Measurements from ENCODE around the gene IL21R.

DNA sequence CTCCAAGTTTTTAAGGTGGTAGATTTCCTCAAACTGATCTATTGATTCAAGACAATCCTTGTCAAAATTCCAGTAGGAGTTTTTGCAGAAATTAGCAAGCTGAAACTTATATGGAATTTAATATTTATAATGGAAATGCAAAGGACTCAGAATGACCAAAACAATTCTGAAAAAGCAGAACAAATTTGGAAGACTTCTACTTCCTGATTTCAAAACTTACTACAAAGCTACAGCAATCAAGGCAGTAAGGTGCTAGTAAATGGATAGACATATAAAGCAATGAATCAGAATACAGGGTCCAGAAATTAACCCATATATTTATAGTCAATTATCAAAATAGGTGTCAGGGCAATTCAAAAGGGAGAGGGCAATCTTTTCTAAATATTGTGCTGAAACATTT lies 11.8 kb upstream of the IL21R start:
- TF ChIP-seq SPI1 (IDR thresholded peaks at IDR 0.05; ENCODE audit: borderline replicate concordance, insufficient read depth, low read depth, low read length) (no peak), EP300 (IDR thresholded peaks at IDR 0.05; ENCODE audit: borderline replicate concordance in 1 of 2, control insufficient read depth in 1 of 2, low read depth in 2 of 2, low read length in 2 of 2) (no peak), MTA2 (IDR thresholded peaks at IDR 0.05; ENCODE audit: low read depth) (no peak), CHD4 (IDR thresholded peaks at IDR 0.05) (no peak), JUNB (IDR thresholded peaks at IDR 0.05) (no peak), NFIC (IDR thresholded peaks at IDR 0.05; ENCODE audit: low read depth, low read length) (no peak), MYC (IDR thresholded peaks at IDR 0.05; ENCODE audit: insufficient read depth, insufficient read length, insufficient replicate concordance, low read length, severe bottlenecking) (no peak), RBBP5 (conservative IDR thresholded peaks at IDR 0.05) (no peak), POLR2AphosphoS5 (IDR thresholded peaks at IDR 0.05; ENCODE audit: low read length) (no peak)
- TF ChIP-seq, protein P1, sequence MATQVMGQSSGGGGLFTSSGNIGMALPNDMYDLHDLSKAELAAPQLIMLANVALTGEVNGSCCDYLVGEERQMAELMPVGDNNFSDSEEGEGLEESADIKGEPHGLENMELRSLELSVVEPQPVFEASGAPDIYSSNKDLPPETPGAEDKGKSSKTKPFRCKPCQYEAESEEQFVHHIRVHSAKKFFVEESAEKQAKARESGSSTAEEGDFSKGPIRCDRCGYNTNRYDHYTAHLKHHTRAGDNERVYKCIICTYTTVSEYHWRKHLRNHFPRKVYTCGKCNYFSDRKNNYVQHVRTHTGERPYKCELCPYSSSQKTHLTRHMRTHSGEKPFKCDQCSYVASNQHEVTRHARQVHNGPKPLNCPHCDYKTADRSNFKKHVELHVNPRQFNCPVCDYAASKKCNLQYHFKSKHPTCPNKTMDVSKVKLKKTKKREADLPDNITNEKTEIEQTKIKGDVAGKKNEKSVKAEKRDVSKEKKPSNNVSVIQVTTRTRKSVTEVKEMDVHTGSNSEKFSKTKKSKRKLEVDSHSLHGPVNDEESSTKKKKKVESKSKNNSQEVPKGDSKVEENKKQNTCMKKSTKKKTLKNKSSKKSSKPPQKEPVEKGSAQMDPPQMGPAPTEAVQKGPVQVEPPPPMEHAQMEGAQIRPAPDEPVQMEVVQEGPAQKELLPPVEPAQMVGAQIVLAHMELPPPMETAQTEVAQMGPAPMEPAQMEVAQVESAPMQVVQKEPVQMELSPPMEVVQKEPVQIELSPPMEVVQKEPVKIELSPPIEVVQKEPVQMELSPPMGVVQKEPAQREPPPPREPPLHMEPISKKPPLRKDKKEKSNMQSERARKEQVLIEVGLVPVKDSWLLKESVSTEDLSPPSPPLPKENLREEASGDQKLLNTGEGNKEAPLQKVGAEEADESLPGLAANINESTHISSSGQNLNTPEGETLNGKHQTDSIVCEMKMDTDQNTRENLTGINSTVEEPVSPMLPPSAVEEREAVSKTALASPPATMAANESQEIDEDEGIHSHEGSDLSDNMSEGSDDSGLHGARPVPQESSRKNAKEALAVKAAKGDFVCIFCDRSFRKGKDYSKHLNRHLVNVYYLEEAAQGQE (IDR thresholded peaks at IDR 0.05; ENCODE audit: low read depth, low read length): no peak
- TF ChIP-seq, protein P2, sequence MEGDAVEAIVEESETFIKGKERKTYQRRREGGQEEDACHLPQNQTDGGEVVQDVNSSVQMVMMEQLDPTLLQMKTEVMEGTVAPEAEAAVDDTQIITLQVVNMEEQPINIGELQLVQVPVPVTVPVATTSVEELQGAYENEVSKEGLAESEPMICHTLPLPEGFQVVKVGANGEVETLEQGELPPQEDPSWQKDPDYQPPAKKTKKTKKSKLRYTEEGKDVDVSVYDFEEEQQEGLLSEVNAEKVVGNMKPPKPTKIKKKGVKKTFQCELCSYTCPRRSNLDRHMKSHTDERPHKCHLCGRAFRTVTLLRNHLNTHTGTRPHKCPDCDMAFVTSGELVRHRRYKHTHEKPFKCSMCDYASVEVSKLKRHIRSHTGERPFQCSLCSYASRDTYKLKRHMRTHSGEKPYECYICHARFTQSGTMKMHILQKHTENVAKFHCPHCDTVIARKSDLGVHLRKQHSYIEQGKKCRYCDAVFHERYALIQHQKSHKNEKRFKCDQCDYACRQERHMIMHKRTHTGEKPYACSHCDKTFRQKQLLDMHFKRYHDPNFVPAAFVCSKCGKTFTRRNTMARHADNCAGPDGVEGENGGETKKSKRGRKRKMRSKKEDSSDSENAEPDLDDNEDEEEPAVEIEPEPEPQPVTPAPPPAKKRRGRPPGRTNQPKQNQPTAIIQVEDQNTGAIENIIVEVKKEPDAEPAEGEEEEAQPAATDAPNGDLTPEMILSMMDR (IDR thresholded peaks at IDR 0.05 in 2 of 3, conservative IDR thresholded peaks at IDR 0.05 in 1 of 3; ENCODE audit: control insufficient read depth in 2 of 3, extremely low read depth in 1 of 3, insufficient read depth in 1 of 3, low read depth in 3 of 3, low read length in 3 of 3): no peak
- TF ChIP-seq, protein P3, sequence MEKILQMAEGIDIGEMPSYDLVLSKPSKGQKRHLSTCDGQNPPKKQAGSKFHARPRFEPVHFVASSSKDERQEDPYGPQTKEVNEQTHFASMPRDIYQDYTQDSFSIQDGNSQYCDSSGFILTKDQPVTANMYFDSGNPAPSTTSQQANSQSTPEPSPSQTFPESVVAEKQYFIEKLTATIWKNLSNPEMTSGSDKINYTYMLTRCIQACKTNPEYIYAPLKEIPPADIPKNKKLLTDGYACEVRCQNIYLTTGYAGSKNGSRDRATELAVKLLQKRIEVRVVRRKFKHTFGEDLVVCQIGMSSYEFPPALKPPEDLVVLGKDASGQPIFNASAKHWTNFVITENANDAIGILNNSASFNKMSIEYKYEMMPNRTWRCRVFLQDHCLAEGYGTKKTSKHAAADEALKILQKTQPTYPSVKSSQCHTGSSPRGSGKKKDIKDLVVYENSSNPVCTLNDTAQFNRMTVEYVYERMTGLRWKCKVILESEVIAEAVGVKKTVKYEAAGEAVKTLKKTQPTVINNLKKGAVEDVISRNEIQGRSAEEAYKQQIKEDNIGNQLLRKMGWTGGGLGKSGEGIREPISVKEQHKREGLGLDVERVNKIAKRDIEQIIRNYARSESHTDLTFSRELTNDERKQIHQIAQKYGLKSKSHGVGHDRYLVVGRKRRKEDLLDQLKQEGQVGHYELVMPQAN (conservative IDR thresholded peaks at IDR 0.05): no peak
